ENCODE measurements around the gene ZFR2. TPM values are rescaled to one million over a fixed set of nuclear protein-coding genes. Genes with fewer than 3 reads are reported as not detected.

ZFR2 gene
- total RNA-seq, 1 experiment from 2014 or later, result 1.7 TPM

- Histone ChIP-seq H3K4me3 (ENCODE audit: low read depth, low read length, poor library complexity, severe bottlenecking) (no peak overlapping the region), H3K27ac (ENCODE audit: low read depth, low read length, poor library complexity, severe bottlenecking) (no peak overlapping the region), H3K4me1 (ENCODE audit: insufficient read depth, low read length, poor library complexity, severe bottlenecking) (no peaks in the 10 kb centered on the region), H3K27me3 (replicated peaks; ENCODE audit: insufficient read depth, low read depth, low read length, poor library complexity) (no peaks in the 10 kb centered on the region), H3K9me3 (ENCODE audit: low read depth, low read length, poor library complexity, severe bottlenecking) (no peaks in the 10 kb centered on the region), H3K36me3 (ENCODE audit: insufficient read depth, low read length, poor library complexity, severe bottlenecking) (no peaks in the 10 kb centered on the region)
- no peak for TF ChIP-seq CTCF (conservative IDR thresholded peaks at IDR 0.05; ENCODE audit: low read depth, low read length)
- no peak for TF ChIP-seq EZH2 (IDR thresholded peaks at IDR 0.05; ENCODE audit: borderline replicate concordance, low read depth, low read length, poor library complexity, severe bottlenecking)
- CTCF ChIA-PET, result interaction anchor here (1.0 kb wide), 1 partner anchor 8 kb away, joined by 3 read pairs; no protein-coding TSS in a partner anchor
- intact Hi-C loops (cut with micrococcal nuclease; ENCODE audit: unreplicated experiment), result loop anchor here (10.0 kb wide), 1 partner anchor 159 kb away; no protein-coding TSS in a partner anchor
- no peak for DNase-seq (ENCODE audit: low spot score)
- POLR2A ChIA-PET (ENCODE audit: low non-redundant PET), result no interaction called here
- BruUV-seq (replicated peaks), result no TSS peak
These were observed 55.1 kb downstream of the ZFR2 start for GRCh38 chr19:3813473-3814392.

GRCh38 chr19:3810708-3811355, 58.0 kb downstream of the ZFR2 start:
- H3K27ac ChIP-seq (ENCODE audit: low read depth, low read length, poor library complexity, severe bottlenecking), result no peak overlapping the region
- no peak for TF ChIP-seq CTCF (conservative IDR thresholded peaks at IDR 0.05; ENCODE audit: low read depth, low read length)
- no peak for TF ChIP-seq EZH2 (IDR thresholded peaks at IDR 0.05; ENCODE audit: borderline replicate concordance, low read depth, low read length, poor library complexity, severe bottlenecking)
- H3K4me1 ChIP-seq (ENCODE audit: insufficient read depth, low read length, poor library complexity, severe bottlenecking), result no peaks in the 10 kb centered on the region
- CTCF ChIA-PET, result no interaction called here
- intact Hi-C loops (cut with micrococcal nuclease; ENCODE audit: unreplicated experiment), result loop anchor here (10.0 kb wide), 1 partner anchor 156 kb away; no protein-coding TSS in a partner anchor
- BruUV-seq (replicated peaks), result no TSS peak
- DNase-seq (ENCODE audit: low spot score), result no peak
- POLR2A ChIA-PET (ENCODE audit: low non-redundant PET), result no interaction called here
- no peaks in the 10 kb centered on the region for H3K9me3 ChIP-seq (ENCODE audit: low read depth, low read length, poor library complexity, severe bottlenecking)
- H3K4me3 ChIP-seq (ENCODE audit: low read depth, low read length, poor library complexity, severe bottlenecking), result no peak overlapping the region
- no peaks in the 10 kb centered on the region for H3K27me3 ChIP-seq (replicated peaks; ENCODE audit: insufficient read depth, low read depth, low read length, poor library complexity)
- H3K36me3 ChIP-seq (ENCODE audit: insufficient read depth, low read length, poor library complexity, severe bottlenecking), result no peaks in the 10 kb centered on the region

GRCh38 chr19:3809881-3810707, 58.7 kb downstream of the ZFR2 start:
- Histone ChIP-seq H3K4me3 (ENCODE audit: low read depth, low read length, poor library complexity, severe bottlenecking) (no peak overlapping the region), H3K36me3 (ENCODE audit: insufficient read depth, low read length, poor library complexity, severe bottlenecking) (no peaks in the 10 kb centered on the region), H3K9me3 (ENCODE audit: low read depth, low read length, poor library complexity, severe bottlenecking) (no peaks in the 10 kb centered on the region), H3K4me1 (ENCODE audit: insufficient read depth, low read length, poor library complexity, severe bottlenecking) (no peaks in the 10 kb centered on the region), H3K27me3 (replicated peaks; ENCODE audit: insufficient read depth, low read depth, low read length, poor library complexity) (no peaks in the 10 kb centered on the region), H3K27ac (ENCODE audit: low read depth, low read length, poor library complexity, severe bottlenecking) (no peak overlapping the region)
- POLR2A ChIA-PET (ENCODE audit: low non-redundant PET), result no interaction called here
- TF ChIP-seq CTCF (conservative IDR thresholded peaks at IDR 0.05; ENCODE audit: low read depth, low read length), result no peak
- TF ChIP-seq EZH2 (IDR thresholded peaks at IDR 0.05; ENCODE audit: borderline replicate concordance, low read depth, low read length, poor library complexity, severe bottlenecking), result no peak
- no peak for DNase-seq (ENCODE audit: low spot score)
- intact Hi-C loops (cut with micrococcal nuclease; ENCODE audit: unreplicated experiment), result loop anchor here (10.0 kb wide), 1 partner anchor 155 kb away; no protein-coding TSS in a partner anchor
- BruUV-seq (replicated peaks), result no TSS peak
- CTCF ChIA-PET, result no interaction called here
